Measurements from ENCODE around the gene NEK6.

GRCh38 chr9:124353166-124353768 lies 95.5 kb downstream of the NEK6 start:
- TF ChIP-seq CTCF (IDR thresholded peaks at IDR 0.05; ENCODE audit: insufficient read depth, low read length) = no peak
- no peak for TF ChIP-seq SPI1 (IDR thresholded peaks at IDR 0.05; ENCODE audit: borderline replicate concordance, low read depth)
- TF ChIP-seq REST (IDR thresholded peaks at IDR 0.05; ENCODE audit: insufficient replicate concordance, low read depth) = no peak
- TF ChIP-seq GABPA (IDR thresholded peaks at IDR 0.05; ENCODE audit: low read depth) = no peak
- no peak; the same call in 1 of the 2 replicates for TF ChIP-seq POLR2AphosphoS5 (IDR thresholded peaks at IDR 0.05; ENCODE audit: low read depth)
